CD4-positive, alpha-beta T cell treated with Interleukin-10 for 1 hour (primary cell): ENCODE results near the gene IRF9.

Experiments
- DNase-seq: peaks from one replicate; pipeline ENCODE4 v3.0.0-alpha.2; 2020

Gene IRF9

GRCh38 chr14:24149302-24149969 lies 11.6 kb upstream of the IRF9 start:
- no peak for DNase-seq

- DNase-seq = no peak
Observed at GRCh38 chr14:24150061-24150460, 11.0 kb upstream of the IRF9 start.

GRCh38 chr14:24150567-24150966 lies 10.5 kb upstream of the IRF9 start:
- no peak for DNase-seq

- no peak for DNase-seq
Observed at GRCh38 chr14:24150993-24151392, 10.1 kb upstream of the IRF9 start.

- DNase-seq = no peak
Observed at GRCh38 chr14:24151404-24152080, 9.5 kb upstream of the IRF9 start.

GRCh38 chr14:24155100-24155499 lies 6.0 kb upstream of the IRF9 start:
- DNase-seq = no peak

- DNase-seq = no peak
Observed at GRCh38 chr14:24156840-24157239, 4.2 kb upstream of the IRF9 start.

- DNase-seq = no peak
Observed at GRCh38 chr14:24157331-24157730, 3.7 kb upstream of the IRF9 start.

- DNase-seq = no peak
Observed at GRCh38 chr14:24159777-24160498, 1.1 kb upstream of the IRF9 start.

GRCh38 chr14:24160499-24160849 lies 591 bp upstream of the IRF9 start:
- DNase-seq = no peak

GRCh38 chr14:24162093-24162492 lies 1.0 kb downstream of the IRF9 start:
- DNase-seq = no peak

- no peak for DNase-seq
Observed at GRCh38 chr14:24164518-24164991, 3.5 kb downstream of the IRF9 start.

GRCh38 chr14:24165785-24166184 lies 4.7 kb downstream of the IRF9 start:
- no peak for DNase-seq

- DNase-seq = no peak
Observed at GRCh38 chr14:24167469-24168114, 6.5 kb downstream of the IRF9 start.

GRCh38 chr14:24171422-24172260 lies 10.6 kb downstream of the IRF9 start, which contains the start of gene REC8:
Gene REC8, plus strand, starts transcription at chr14:24172080. Its CDS starts 473 bp downstream, at chr14:24172553.
- DNase-seq = peak; percentile 73

- no peak for DNase-seq
Observed at GRCh38 chr14:24172261-24172860, 11.3 kb downstream of the IRF9 start.

- DNase-seq = no peak
Observed at GRCh38 chr14:24172871-24173281, 11.8 kb downstream of the IRF9 start.

- no peak for DNase-seq
Observed at GRCh38 chr14:24176599-24176998, 15.5 kb downstream of the IRF9 start.

- DNase-seq = no peak
Observed at GRCh38 chr14:24177041-24177825, 16.2 kb downstream of the IRF9 start.

- DNase-seq = no peak
Observed at GRCh38 chr14:24177891-24178290, 16.8 kb downstream of the IRF9 start.
